Tibial artery (tissue), 4 donors: ENCODE results near the gene ICAM1.
A peak's percentile ranks its signal among the peaks of the same experiment; 100 is the strongest.

Source experiments
- DNase-seq, 2 donors: peaks; one replicate each; pipeline ENCODE4 v3.0.0-alpha.2; 2019
- H3K27ac ChIP-seq, 2 donors: fragments of 200-600 bp; sonication (generic) in 1 of 2; 1 replicate in 1 of 2; 2 replicates in 1 of 2; pipeline ENCODE4 v1.5.1; 2018 to 2019; ENCODE audit warnings: mild to moderate bottlenecking in 1 of 2
- H3K27me3 ChIP-seq, 2 donors: fragments of 200-600 bp; sonication (generic) in 1 of 2; one replicate each; pipeline versions ENCODE4 v1.5.1 to v1.6.0; 2016 to 2019
- H3K36me3 ChIP-seq, 3 donors: fragments of 200-600 bp; sonication (generic) in 2 of 3; one replicate each; pipeline ENCODE4 v1.5.1; 2016 to 2019; ENCODE audit warnings: mild to moderate bottlenecking in 2 of 3
- H3K4me1 ChIP-seq, 4 donors: fragments of 200-600 bp; sonication (generic) in 2 of 4; 1 replicate in 3 of 4; 2 replicates in 1 of 4; pipeline ENCODE4 v1.5.1; 2016 to 2019
- H3K4me3 ChIP-seq, 2 donors: fragments of 200-600 bp; sonication (generic) in 1 of 2; 1 replicate in 1 of 2; 2 replicates in 1 of 2; pipeline ENCODE4 v1.5.1; 2018 to 2019; ENCODE audit warnings: mild to moderate bottlenecking in 2 of 2
- H3K9me3 ChIP-seq, 3 donors: fragments of 200-600 bp; sonication (generic) in 1 of 3; one replicate each; pipeline ENCODE4 v1.5.1; 2016 to 2019
- CTCF ChIP-seq, 2 experiments: fragments of 200-600 bp in 1 of 2; fragments of 450-650 bp in 1 of 2; IDR thresholded peaks; one replicate each; pipeline ENCODE4 v1.5.1; 2017 to 2019; ENCODE audit warnings: antibody characterized with exemption in 2 of 2, mild to moderate bottlenecking in 1 of 2, moderate library complexity in 1 of 2
- intact Hi-C: fragments of 100-400 bp; cut with DNase I; formaldehyde crosslinking; loops from one replicate; pipeline ENCODE4 v1.15.0; 2023; ENCODE audit warnings: low total_unique reads

ICAM1 gene

DNA sequence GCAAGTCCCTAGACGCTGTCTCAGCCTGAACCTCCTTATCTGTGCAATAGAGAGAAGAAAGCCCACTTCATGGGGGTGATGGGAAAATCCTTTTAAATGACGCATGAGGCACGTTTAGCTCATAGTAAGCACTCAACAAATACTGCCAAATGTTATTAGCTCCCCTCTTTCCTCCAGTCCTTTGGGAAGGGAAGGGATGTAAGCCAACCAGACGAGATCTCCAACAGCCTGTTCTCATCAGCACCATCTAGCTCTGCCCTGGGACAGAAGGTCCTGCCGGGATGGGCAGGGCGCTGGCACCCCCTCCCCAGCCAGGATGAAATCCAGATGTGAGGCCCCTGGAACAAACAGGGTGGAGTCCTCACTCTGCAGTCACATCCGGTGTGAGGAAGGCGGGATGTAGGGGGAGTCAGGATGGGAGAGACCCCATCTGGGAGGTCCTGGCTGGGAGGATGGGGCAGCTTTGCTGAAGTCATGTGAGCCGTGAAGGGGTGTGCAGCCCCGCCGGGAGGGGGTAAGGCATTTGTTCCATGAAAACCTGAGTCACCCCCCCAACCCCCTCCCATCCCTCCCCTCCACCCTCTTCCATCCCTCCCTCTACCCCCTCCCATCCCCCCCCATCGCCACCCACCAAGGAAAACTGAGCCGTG is 44.4 kb upstream of the ICAM1 start:
- DNase-seq, result peak; percentile 79 to 84
- Histone ChIP-seq H3K4me3 (no peak overlapping the region), H3K4me1 (peaks cover 0 to 34% (median 17%) of the 10 kb centered on the region in 4 donors)

GRCh38 chr19:10227026-10227971 is 43.6 kb upstream of the ICAM1 start:
- H3K27ac ChIP-seq, result peak overlapping the region; percentile 21 to 27
- H3K4me1 ChIP-seq, result peaks cover 0 to 36% (median 17%) of the 10 kb centered on the region in 4 donors
- no peaks in the 10 kb centered on the region for H3K27me3 ChIP-seq
- peaks cover 0 to 22% (median 9%) of the 10 kb centered on the region in 3 donors for H3K36me3 ChIP-seq
- TF ChIP-seq CTCF (IDR thresholded peaks at IDR 0.05), result no peak
- H3K4me3 ChIP-seq, result peak overlapping the region in 1 of 2 donors; percentile 9
- intact Hi-C loops, result no loop called here
- H3K9me3 ChIP-seq, result no peaks in the 10 kb centered on the region
- DNase-seq, result peak; percentile 43 to 69

More for the DNA sequence above, 44.4 kb upstream of the ICAM1 start:
- Histone ChIP-seq H3K36me3 (peaks cover 0 to 27% (median 9%) of the 10 kb centered on the region in 3 donors), H3K27me3 (no peaks in the 10 kb centered on the region), H3K9me3 (no peaks in the 10 kb centered on the region), H3K27ac (peak overlapping the region; percentile 21 to 27)
- intact Hi-C loops, result no loop called here
- TF ChIP-seq CTCF (IDR thresholded peaks at IDR 0.05), result no peak

DNA sequence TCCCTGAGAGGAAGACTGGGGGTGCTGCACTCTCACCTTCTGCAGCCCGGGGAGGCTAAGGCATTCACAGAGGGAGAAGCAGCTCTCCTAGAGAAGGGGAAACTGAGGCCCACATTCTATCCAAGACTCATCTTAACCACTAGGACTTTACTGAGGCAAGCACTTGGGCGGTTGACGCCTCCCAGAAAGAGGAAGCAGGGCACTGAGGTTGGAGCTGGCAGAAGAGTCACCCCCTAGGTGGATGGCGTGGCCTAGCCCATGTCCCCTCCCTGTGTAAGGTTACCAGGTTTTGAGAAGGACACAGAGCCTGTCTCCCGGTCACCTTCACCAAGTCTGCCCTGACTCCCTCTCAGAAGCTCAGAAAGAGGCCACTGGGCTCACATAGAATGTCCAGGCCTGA is 42.5 kb upstream of the ICAM1 start:
- intact Hi-C loops, result no loop called here
- Histone ChIP-seq H3K27me3 (no peaks in the 10 kb centered on the region), H3K9me3 (no peaks in the 10 kb centered on the region), H3K4me3 (no peak overlapping the region), H3K36me3 (peaks cover 0 to 13% (median 9%) of the 10 kb centered on the region in 3 donors), H3K27ac (no peak overlapping the region), H3K4me1 (peaks cover 0 to 36% (median 17%) of the 10 kb centered on the region in 4 donors)
- DNase-seq, result no peak
- no peak for TF ChIP-seq CTCF (IDR thresholded peaks at IDR 0.05)

DNA sequence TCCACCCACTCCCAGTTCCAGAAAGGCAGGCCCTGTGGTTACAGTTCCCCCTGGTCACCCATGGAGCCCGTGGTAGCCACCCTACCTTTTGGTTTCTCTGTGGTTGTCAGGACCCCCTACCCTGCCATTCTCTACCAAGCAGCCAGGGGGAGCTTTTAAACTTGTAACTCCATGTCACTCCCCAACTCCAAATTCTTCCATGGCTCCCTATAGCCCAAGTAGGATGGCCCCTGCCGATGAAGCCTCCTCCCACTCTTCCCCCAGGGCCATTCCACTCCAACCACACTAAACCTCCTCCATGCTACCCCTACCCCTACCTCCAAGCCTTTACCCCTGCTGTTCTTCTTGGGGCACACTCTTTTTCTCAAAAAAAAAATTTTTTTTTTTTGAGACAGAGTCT is 42.0 kb upstream of the ICAM1 start:
- peaks cover 0 to 36% (median 17%) of the 10 kb centered on the region in 4 donors for H3K4me1 ChIP-seq
- intact Hi-C loops, result no loop called here
- peak; percentile 30 to 38 for TF ChIP-seq CTCF (IDR thresholded peaks at IDR 0.05)
- no peak for DNase-seq
- H3K9me3 ChIP-seq, result no peaks in the 10 kb centered on the region
- no peaks in the 10 kb centered on the region for H3K27me3 ChIP-seq
- no peak overlapping the region for H3K27ac ChIP-seq
- H3K36me3 ChIP-seq, result peaks cover 0 to 8% (median 8%) of the 10 kb centered on the region in 3 donors
- no peak overlapping the region for H3K4me3 ChIP-seq

DNA sequence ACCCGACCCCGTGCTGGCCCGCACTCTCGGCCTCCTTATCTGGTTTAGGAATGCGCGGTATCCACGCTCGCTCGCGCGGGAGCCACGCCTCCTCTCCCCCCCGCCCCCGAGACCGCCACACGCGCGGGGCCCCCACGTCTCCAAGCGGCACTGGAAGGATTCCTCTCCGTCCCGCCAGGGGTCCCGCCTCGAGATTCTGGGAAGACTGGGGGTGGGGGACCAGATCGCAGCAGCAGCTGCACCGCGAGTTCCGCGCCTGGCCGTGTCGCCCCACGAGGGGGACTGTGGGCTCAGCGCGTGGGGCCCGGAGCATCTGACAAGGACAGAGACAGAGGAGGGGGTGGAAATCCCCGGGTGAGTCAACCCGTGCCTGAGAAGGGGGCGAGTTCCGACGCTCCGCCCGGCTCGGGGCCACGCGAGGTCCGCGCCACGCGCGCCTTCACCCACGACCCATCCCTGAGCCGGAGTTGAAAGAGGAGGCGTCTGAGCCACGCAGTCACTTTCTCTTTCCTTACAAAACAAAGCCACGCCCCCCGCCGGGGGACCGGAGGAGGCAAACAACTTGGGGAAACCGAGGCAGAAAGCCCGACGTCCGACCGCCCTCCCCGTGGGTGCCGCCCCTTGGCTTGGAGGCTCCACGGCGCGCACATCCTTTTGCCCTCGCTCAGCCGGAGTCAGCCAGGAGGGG is 40.6 kb upstream of the ICAM1 start:
- intact Hi-C loops, result no loop called here
- no peak for TF ChIP-seq CTCF (IDR thresholded peaks at IDR 0.05)
- Histone ChIP-seq H3K27me3 (no peaks in the 10 kb centered on the region), H3K4me3 (peak overlapping the region; percentile 66 to 96), H3K9me3 (no peaks in the 10 kb centered on the region), H3K4me1 (peaks cover 0 to 36% (median 17%) of the 10 kb centered on the region in 4 donors), H3K27ac (peak overlapping the region; percentile 65 to 72), H3K36me3 (no peaks in the 10 kb centered on the region)
- peak; percentile 43 to 73 for DNase-seq
